Measurements from ENCODE around the gene SSC4D.
A peak's percentile ranks its signal among the peaks of the same experiment; 100 is the strongest.
"Not testable (repeated sequence)": the region's sequence is repeated elsewhere in the genome, so short reads cannot be mapped to it uniquely, and the experiment has no call there.

Gene SSC4D

GRCh38 chr7:76417654-76418310, 8.3 kb upstream of the SSC4D start:
- not testable (repeated sequence) for DNase-seq

GRCh38 chr7:76412249-76412648, 2.8 kb upstream of the SSC4D start:
- DNase-seq, result no peak

- DNase-seq, result peak; percentile 25
These were observed 2.1 kb upstream of the SSC4D start for GRCh38 chr7:76411626-76412025.

- DNase-seq, result no peak
These were observed 1.4 kb downstream of the SSC4D start for GRCh38 chr7:76408121-76408560.

- DNase-seq, result no peak
These were observed 1.8 kb downstream of the SSC4D start for GRCh38 chr7:76407718-76408117.

GRCh38 chr7:76405738-76406137, 3.8 kb downstream of the SSC4D start:
- DNase-seq, result no peak

GRCh38 chr7:76403780-76404494, 5.6 kb downstream of the SSC4D start:
- no peak for DNase-seq

- not testable (repeated sequence) for DNase-seq
These were observed 6.4 kb downstream of the SSC4D start for GRCh38 chr7:76403097-76403496.

GRCh38 chr7:76400248-76400647, 9.2 kb downstream of the SSC4D start:
- DNase-seq, result no peak

- DNase-seq, result peak; percentile 52
These were observed 11.9 kb downstream of the SSC4D start for GRCh38 chr7:76397409-76398183.

- DNase-seq, result no peak
These were observed 12.6 kb downstream of the SSC4D start for GRCh38 chr7:76396864-76397263.

GRCh38 chr7:76395965-76396726, 13.4 kb downstream of the SSC4D start:
- no peak for DNase-seq

- not testable (repeated sequence) for DNase-seq
These were observed 13.9 kb downstream of the SSC4D start for GRCh38 chr7:76395605-76395964.

GRCh38 chr7:76394957-76395356, 14.5 kb downstream of the SSC4D start:
- no peak for DNase-seq

- peak; percentile 81 for DNase-seq
These were observed 16.1 kb downstream of the SSC4D start for GRCh38 chr7:76393116-76394031.

- no peak for DNase-seq
These were observed 16.9 kb downstream of the SSC4D start for GRCh38 chr7:76392531-76393115.

- no peak for DNase-seq
These were observed 19.4 kb downstream of the SSC4D start for GRCh38 chr7:76390092-76390491.

GRCh38 chr7:76387789-76388188, 21.7 kb downstream of the SSC4D start:
- not testable (repeated sequence) for DNase-seq

GRCh38 chr7:76386691-76387260, 22.7 kb downstream of the SSC4D start:
- peak; percentile 23 for DNase-seq

- peak; percentile 27 for DNase-seq
These were observed 26.2 kb downstream of the SSC4D start for GRCh38 chr7:76383089-76383944.
